HG02759 (cell line): Measurements from ENCODE around the gene ACSL1.

Experiments
- ATAC-seq: cut with Tn5 transposase; IDR thresholded peaks from one replicate; pipeline ENCODE4 v1.9.1; 2021; ENCODE audit warnings: mild to moderate bottlenecking, moderate library complexity; ENCODE audit not compliant: unreplicated experiment

ACSL1 gene

GRCh38 chr4:184814686-184815045 lies 11.1 kb downstream of the ACSL1 start:
- no peak for ATAC-seq

- no peak for ATAC-seq
Measured at GRCh38 chr4:184812651-184813181, 13.1 kb downstream of the ACSL1 start.

GRCh38 chr4:184812199-184812542 lies 13.6 kb downstream of the ACSL1 start:
- ATAC-seq: no peak

- no peak for ATAC-seq
Measured at GRCh38 chr4:184811526-184812198, 14.1 kb downstream of the ACSL1 start.

DNA sequence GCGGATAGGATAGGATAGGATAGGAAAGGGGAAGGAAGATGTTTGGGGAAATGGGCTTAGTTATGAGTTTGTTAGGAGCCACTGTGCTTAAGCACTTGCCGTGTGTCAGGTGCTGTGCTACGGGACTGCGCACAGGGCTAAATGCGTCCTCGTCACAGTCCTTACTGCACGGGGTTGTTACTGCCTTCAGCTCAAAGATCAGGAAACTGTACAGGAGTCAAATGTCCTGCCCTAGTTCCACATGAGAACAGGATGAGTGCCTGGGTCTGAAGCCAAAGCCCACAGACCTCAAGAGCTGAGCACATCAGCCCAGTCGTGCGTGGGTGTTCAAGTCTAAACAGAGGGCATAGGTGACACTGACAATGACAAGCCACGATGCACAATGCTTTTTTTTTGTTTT lies 15.0 kb downstream of the ACSL1 start:
- ATAC-seq: no peak

GRCh38 chr4:184808713-184809050 lies 17.1 kb downstream of the ACSL1 start:
- no peak for ATAC-seq

- no peak for ATAC-seq
Measured at GRCh38 chr4:184807797-184808712, 17.7 kb downstream of the ACSL1 start.

GRCh38 chr4:184807256-184807655 lies 18.5 kb downstream of the ACSL1 start:
- no peak for ATAC-seq

DNA sequence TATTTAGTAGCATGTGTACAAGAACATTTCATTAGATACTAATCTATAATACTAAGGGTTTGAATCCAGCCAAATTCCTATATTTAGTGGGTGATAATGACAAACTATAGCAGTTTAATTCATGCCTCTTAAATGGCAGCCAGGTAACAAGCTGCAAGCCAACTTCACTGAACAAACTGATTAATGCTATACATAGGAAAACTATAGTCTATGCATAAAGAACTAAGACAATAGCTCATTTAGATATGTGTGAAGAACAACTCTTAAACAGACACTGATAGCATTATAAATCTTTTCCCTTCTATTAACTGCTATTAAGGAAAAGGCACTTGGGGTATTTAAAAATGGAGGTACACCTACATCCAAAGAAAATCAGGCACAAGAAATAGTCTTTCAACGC lies 19.1 kb downstream of the ACSL1 start:
- no peak for ATAC-seq

GRCh38 chr4:184806229-184806550 lies 19.6 kb downstream of the ACSL1 start:
- no peak for ATAC-seq

- peak; percentile 69 for ATAC-seq
Measured at GRCh38 chr4:184805462-184806228, 20.1 kb downstream of the ACSL1 start.

GRCh38 chr4:184804621-184805020 lies 21.1 kb downstream of the ACSL1 start:
- ATAC-seq: no peak

GRCh38 chr4:184803874-184804273 lies 21.9 kb downstream of the ACSL1 start:
- ATAC-seq: no peak

- ATAC-seq: no peak
Measured at GRCh38 chr4:184803133-184803532, 22.6 kb downstream of the ACSL1 start.

DNA sequence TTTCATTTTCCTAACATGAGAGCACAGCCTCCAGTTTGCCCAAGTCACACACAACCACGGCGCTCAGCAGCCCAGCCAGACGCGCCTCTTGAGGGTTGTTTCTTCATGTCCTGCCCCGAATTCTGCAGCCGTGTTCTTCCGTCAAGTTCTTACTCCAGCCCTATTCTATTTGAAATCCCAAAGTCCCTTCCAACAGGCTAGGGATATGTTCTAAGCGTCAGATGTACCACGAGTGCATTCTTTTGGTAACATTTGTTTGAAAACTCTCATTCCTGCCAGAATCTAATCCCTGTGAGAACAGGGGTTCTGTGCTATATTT lies 23.1 kb downstream of the ACSL1 start:
- ATAC-seq: no peak

GRCh38 chr4:184801781-184802696 lies 23.7 kb downstream of the ACSL1 start:
- ATAC-seq: no peak

GRCh38 chr4:184798504-184798903 lies 27.3 kb downstream of the ACSL1 start:
- ATAC-seq: no peak

- no peak for ATAC-seq
Measured at GRCh38 chr4:184796906-184797305, 28.9 kb downstream of the ACSL1 start.

GRCh38 chr4:184795214-184795844 lies 30.4 kb downstream of the ACSL1 start:
- no peak for ATAC-seq

DNA sequence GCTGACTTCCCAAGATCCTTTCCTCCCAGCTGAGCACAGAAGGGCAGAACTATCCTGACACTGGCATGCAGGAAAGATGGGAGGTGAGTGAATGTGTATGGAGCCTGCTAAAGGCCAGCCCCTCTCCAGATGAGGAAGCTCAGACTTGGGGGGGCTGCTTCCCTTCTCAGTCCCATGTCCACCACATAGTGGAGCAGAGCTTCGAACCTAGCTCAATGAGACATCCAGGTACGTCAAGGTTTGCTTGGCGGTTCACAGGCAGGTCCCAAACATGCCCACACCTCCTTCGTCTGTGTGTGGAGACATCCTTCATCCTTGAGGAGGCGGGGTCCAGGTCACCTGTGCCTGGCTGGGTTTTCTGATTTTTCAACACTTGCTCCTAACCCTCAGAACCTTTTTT lies 31.3 kb downstream of the ACSL1 start:
- ATAC-seq: no peak
